Measurements from ENCODE around the gene LAYN. TPM values are rescaled to one million over a fixed set of nuclear protein-coding genes. Genes with fewer than 3 reads are reported as not detected.
A peak's percentile ranks its signal among the peaks of the same experiment; 100 is the strongest.

Gene LAYN
- total RNA-seq, 4 donors from 2014 or later, result 1.6 to 13.0 (median 8.9) TPM

GRCh38 chr11:111602865-111603610, 62.5 kb downstream of the LAYN start:
- H3K4me1 ChIP-seq, result peaks cover 11 to 48% (median 15%) of the 10 kb centered on the region in 3 donors
- DNase-seq, result no peak
- TF ChIP-seq CTCF (IDR thresholded peaks at IDR 0.05) (no peak), POLR2A (IDR thresholded peaks at IDR 0.05) (no peak)
- H3K36me3 ChIP-seq, result no peaks in the 10 kb centered on the region
- H3K4me3 ChIP-seq, result peak overlapping the region; percentile 61 to 92 (median 81)
- no peaks in the 10 kb centered on the region for H3K9me3 ChIP-seq
- no peaks in the 10 kb centered on the region for H3K27me3 ChIP-seq
- WGBS, 2 donors, result 0 to 1% methylated on average over 5 to 6 of the region's 44 CpGs
- intact Hi-C loops (cut with DNase I), result loop anchor here (5.0 kb wide), 1 partner anchor 164 kb away; the partner anchor contains the start of gene PPP2R1B
- peak overlapping the region; percentile 90 to 98 (median 94) for H3K27ac ChIP-seq

- peak overlapping the region; percentile 61 to 92 (median 81) for H3K4me3 ChIP-seq
- 6 to 14% methylated on average over 7 of the region's 7 CpGs for WGBS, 2 donors
- peaks cover 11 to 48% (median 15%) of the 10 kb centered on the region in 3 donors for H3K4me1 ChIP-seq
- H3K27ac ChIP-seq, result peak overlapping the region; percentile 90 to 98 (median 94)
- intact Hi-C loops (cut with DNase I), result loop anchor here (5.0 kb wide), 1 partner anchor 164 kb away; the partner anchor contains the start of gene PPP2R1B
- no peaks in the 10 kb centered on the region for H3K36me3 ChIP-seq
- no peaks in the 10 kb centered on the region for H3K9me3 ChIP-seq
- TF ChIP-seq POLR2A (IDR thresholded peaks at IDR 0.05), result no peak
- no peak for TF ChIP-seq CTCF (IDR thresholded peaks at IDR 0.05)
- no peak for DNase-seq
- H3K27me3 ChIP-seq, result no peaks in the 10 kb centered on the region
These were observed 63.2 kb downstream of the LAYN start for GRCh38 chr11:111603611-111604130.

DNA sequence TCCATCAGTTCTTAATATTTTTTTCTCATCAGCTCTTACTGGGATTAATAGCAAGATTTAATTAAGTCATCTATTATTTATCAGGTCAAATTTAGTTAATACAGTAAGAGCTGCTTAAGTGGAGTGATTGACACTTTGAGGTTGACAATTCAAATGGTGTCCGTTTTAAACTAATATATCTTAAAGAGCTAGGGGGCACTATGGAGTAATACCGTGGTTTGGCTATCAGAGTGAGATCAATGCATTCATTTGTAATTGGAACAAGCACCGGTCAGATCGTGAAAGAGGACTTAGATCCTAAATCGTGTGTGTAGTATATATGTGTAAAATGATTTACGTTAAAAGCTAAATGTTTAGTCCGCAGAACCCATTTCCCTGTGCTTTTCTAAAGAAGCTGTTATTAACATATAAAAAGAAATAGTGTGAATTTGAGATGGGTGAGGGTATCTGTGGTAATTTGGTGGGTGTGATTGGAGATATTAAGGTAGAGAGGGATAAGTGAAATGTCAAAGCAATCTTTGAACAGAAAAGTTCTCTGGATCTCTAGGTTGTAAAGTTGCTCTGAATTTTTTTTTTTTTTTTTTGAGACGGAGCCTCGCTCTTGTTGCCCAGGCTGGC, 64.0 kb downstream of the LAYN start:
- intact Hi-C loops (cut with DNase I), result loop anchor here (5.0 kb wide), 1 partner anchor 163 kb away; the partner anchor contains the start of gene PPP2R1B
- Histone ChIP-seq H3K4me3 (peak overlapping the region in 3 of 4 donors; percentile 0 to 92 (median 87)), H3K36me3 (no peaks in the 10 kb centered on the region), H3K9me3 (no peaks in the 10 kb centered on the region), H3K4me1 (peaks cover 11 to 48% (median 15%) of the 10 kb centered on the region in 3 donors), H3K27ac (peak overlapping the region in 2 of 4 donors; percentile 90 to 96), H3K27me3 (no peaks in the 10 kb centered on the region)
- no peak for DNase-seq
- WGBS, 2 donors, result 32 to 37% methylated on average over 9 of the region's 9 CpGs
- TF ChIP-seq CTCF (IDR thresholded peaks at IDR 0.05) (peak; percentile 26 to 63 (median 56)), POLR2A (IDR thresholded peaks at IDR 0.05) (no peak)

DNA sequence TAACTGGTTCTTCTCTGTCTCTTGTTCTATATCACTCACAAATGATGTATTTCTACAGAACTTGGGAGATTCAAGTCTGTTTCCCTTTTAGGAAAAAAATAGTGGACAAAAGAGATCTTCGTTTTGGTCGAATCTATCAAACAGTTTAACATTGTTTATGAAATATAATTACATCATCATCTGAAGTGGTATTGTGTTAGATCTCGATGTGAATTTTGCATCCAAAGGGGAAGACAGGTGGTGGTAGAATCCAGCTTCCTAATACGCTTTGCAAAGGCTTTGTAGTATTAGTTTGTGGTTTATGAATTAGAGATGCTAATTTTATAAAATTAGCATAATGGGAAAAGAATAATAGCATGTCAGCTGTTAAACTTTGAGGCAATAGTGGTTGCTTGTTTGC, 65.2 kb downstream of the LAYN start:
- TF ChIP-seq POLR2A (IDR thresholded peaks at IDR 0.05) (no peak), CTCF (IDR thresholded peaks at IDR 0.05) (no peak)
- Histone ChIP-seq H3K36me3 (no peaks in the 10 kb centered on the region), H3K27me3 (no peaks in the 10 kb centered on the region), H3K4me3 (no peak overlapping the region), H3K27ac (no peak overlapping the region), H3K9me3 (no peaks in the 10 kb centered on the region), H3K4me1 (peaks cover 11 to 48% (median 15%) of the 10 kb centered on the region in 3 donors)
- intact Hi-C loops (cut with DNase I), result no loop called here
- DNase-seq, result no peak
- WGBS, 2 donors, result 39 to 49% methylated on average over 4 of the region's 4 CpGs

GRCh38 chr11:111606986-111607385, 66.5 kb downstream of the LAYN start:
- Histone ChIP-seq H3K36me3 (no peaks in the 10 kb centered on the region), H3K27me3 (no peaks in the 10 kb centered on the region), H3K4me1 (peaks cover 11 to 45% (median 16%) of the 10 kb centered on the region in 3 donors), H3K4me3 (no peak overlapping the region), H3K27ac (no peak overlapping the region), H3K9me3 (no peaks in the 10 kb centered on the region)
- intact Hi-C loops (cut with DNase I), result no loop called here
- DNase-seq, result no peak
- TF ChIP-seq CTCF (IDR thresholded peaks at IDR 0.05) (no peak), POLR2A (IDR thresholded peaks at IDR 0.05) (no peak)
